Spleen (tissue), 11 donors: ENCODE results near the gene LRFN2. TPM values are rescaled to one million over a fixed set of nuclear protein-coding genes. Genes with fewer than 3 reads are reported as not detected.

Experiments used
- DNase-seq: peaks from one replicate; pipeline ENCODE4 v3.0.0-alpha.2; 2020
- H3K27ac ChIP-seq, 8 donors: fragments of 200-600 bp; sonication (generic) in 7 of 8; 1 replicate in 4 of 8; 2 replicates in 4 of 8; pipeline versions ENCODE4 v1.5.0 to v1.8.0; 2016 to 2021; ENCODE audit warnings: inconsistent platforms in 4 of 8, mild to moderate bottlenecking in 4 of 8, moderate library complexity in 1 of 8
- H3K27me3 ChIP-seq, 7 donors: fragments of 200-600 bp; sonication (generic) in 6 of 7; replicated peaks in 1 of 7; 1 replicate in 4 of 7; 2 replicates in 3 of 7; pipeline versions ENCODE4 v1.5.0 to v1.8.0; 2016 to 2021; ENCODE audit warnings: inconsistent platforms in 3 of 7, mild to moderate bottlenecking in 1 of 7
- H3K36me3 ChIP-seq, 6 donors: fragments of 200-600 bp; sonication (generic) in 5 of 6; 1 replicate in 4 of 6; 2 replicates in 2 of 6; pipeline versions ENCODE4 v1.5.0 to v1.8.0; 2016 to 2021; ENCODE audit warnings: inconsistent platforms in 2 of 6
- H3K4me1 ChIP-seq, 6 donors: fragments of 200-600 bp; sonication (generic) in 5 of 6; 1 replicate in 3 of 6; 2 replicates in 3 of 6; pipeline versions ENCODE4 v1.5.0 to v1.8.0; 2016 to 2021; ENCODE audit warnings: inconsistent platforms in 3 of 6
- H3K4me3 ChIP-seq, 8 donors: fragments of 200-600 bp; sonication (generic) in 7 of 8; 1 replicate in 4 of 8; 2 replicates in 4 of 8; pipeline versions ENCODE4 v1.5.0 to v1.8.0; 2016 to 2021; ENCODE audit warnings: inconsistent platforms in 4 of 8, mild to moderate bottlenecking in 4 of 8, moderate library complexity in 2 of 8
- H3K9me3 ChIP-seq, 8 donors: fragments of 200-600 bp; sonication (generic) in 7 of 8; 1 replicate in 4 of 8; 2 replicates in 4 of 8; pipeline versions ENCODE4 v1.5.0 to v1.8.0; 2016 to 2021; ENCODE audit warnings: inconsistent platforms in 4 of 8
- POLR2A ChIP-seq, 3 donors: fragments of 450-650 bp; IDR thresholded peaks; one replicate each; pipeline ENCODE4 v1.5.1; 2017; ENCODE audit warnings: antibody characterized with exemption in 3 of 3, mild to moderate bottlenecking in 1 of 3
- POLR2AphosphoS5 ChIP-seq, 3 donors: sonication (generic); formaldehyde crosslinking; IDR thresholded peaks; one replicate each; pipeline ENCODE4 v1.5.1; 2017; ENCODE audit warnings: antibody characterized with exemption in 3 of 3
- WGBS, 5 donors: extraction: QIAGEN DNeasy Blood & Tissue Kit in 3 of 5; methylation state at CpG; one replicate each; pipeline versions ENCODE4 v1.1.5 to v1.1.7; 2013 to 2018; 5-methylcytosine and 5-hydroxymethylcytosine counted together
- intact Hi-C: fragments of 100-400 bp; cut with DNase I; formaldehyde crosslinking; loops from one replicate; pipeline ENCODE4 v1.15.0; 2023; ENCODE audit warnings: low total_unique reads
- polyA plus RNA-seq, 3 donors: library from polyadenylated mRNA; stranded (reverse); fragments of 200-250 nt; gene quantifications; one replicate each; pipeline ENCODE4 v1.2.1, GENCODE V29; 2013
- total RNA-seq, 7 donors: library from RNA; depleted of rRNA in 3 of 7; stranded (reverse); fragments of >200 nt in 3 of 7; fragmentation: NEBNext Ultra II Directional in 4 of 7; extraction: Animal tissue kit (Norgen Biotek cat#: 25700) in 4 of 7; gene quantifications; one replicate each; pipeline versions ENCODE4 v1.1.0 to v1.2.1, GENCODE V29; 2016 to 2021
- TF ChIP-seq, protein P1 (sequence below), 11 experiments: fragments of 200-600 bp in 7 of 11; fragments of 450-650 bp in 4 of 11; sonication (generic) in 4 of 11; IDR thresholded peaks in 8 of 11; conservative IDR thresholded peaks in 3 of 11; 1 replicate in 7 of 11; 2 replicates in 4 of 11; pipeline versions ENCODE4 v1.4.0 to v1.8.0; 2016 to 2021; ENCODE audit warnings: antibody characterized with exemption in 11 of 11, inconsistent platforms in 4 of 11, mild to moderate bottlenecking in 1 of 11
- donor health status: healthy with polysubstance abuse.
- donor health status: DM: no; HTN: no; CAD: no; lungs with moderate emphysema.
- donor health status: DM: no; HTN: no; CAD: no.
- donor health status: Bipolar disorder and iron deficiency.
- donor health status: healthy.
- donor health status: DM: no; HTN: no; CAD: no.
- donor health status: DM: yes; HTN: yes; CAD: no.

Gene LRFN2
- total and polyA plus RNA-seq, 10 donors, result 0.05 to 6.0 (median 1.3) TPM

DNA sequence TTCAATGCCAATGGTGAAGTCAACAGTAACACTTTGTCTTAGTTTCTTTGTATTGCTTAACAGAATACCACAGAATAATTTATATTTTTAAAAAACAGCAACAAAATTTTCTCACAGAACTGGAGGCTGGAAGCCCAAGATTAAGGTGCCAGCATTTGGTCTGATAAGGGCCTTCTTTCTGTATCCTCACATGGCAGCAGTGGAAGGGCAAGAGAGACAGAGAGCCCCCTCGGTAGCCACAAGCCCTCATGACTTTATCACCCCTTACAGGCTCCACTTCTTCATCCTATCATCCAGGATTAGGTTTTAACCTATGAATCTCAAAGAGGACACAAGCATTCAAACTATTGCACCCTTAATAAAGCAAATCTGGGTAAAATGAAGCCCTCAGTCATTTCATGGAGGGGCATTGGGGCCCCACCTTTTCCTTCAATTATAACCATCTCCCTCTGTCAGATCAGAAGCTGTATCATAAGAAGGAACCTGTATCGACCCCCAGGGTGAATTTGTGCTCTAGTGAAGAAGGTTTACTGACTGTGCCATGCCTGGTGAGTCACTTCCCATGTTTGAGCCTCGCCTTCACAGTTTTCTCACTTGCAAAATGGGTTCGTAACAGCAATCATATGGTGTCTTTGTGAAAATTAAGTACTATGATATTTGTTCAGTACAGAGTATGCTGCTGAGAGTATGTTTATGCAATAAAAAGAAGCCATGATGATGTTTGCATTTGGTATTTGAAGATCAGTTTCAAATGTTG is 178.2 kb downstream of the LRFN2 start:
- intact Hi-C loops, result no loop called here
- TF ChIP-seq POLR2A (IDR thresholded peaks at IDR 0.05) (no peak), POLR2AphosphoS5 (IDR thresholded peaks at IDR 0.05) (no peak)
- TF ChIP-seq, protein P1, sequence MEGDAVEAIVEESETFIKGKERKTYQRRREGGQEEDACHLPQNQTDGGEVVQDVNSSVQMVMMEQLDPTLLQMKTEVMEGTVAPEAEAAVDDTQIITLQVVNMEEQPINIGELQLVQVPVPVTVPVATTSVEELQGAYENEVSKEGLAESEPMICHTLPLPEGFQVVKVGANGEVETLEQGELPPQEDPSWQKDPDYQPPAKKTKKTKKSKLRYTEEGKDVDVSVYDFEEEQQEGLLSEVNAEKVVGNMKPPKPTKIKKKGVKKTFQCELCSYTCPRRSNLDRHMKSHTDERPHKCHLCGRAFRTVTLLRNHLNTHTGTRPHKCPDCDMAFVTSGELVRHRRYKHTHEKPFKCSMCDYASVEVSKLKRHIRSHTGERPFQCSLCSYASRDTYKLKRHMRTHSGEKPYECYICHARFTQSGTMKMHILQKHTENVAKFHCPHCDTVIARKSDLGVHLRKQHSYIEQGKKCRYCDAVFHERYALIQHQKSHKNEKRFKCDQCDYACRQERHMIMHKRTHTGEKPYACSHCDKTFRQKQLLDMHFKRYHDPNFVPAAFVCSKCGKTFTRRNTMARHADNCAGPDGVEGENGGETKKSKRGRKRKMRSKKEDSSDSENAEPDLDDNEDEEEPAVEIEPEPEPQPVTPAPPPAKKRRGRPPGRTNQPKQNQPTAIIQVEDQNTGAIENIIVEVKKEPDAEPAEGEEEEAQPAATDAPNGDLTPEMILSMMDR (IDR thresholded peaks at IDR 0.05 in 8 of 11, conservative IDR thresholded peaks at IDR 0.05 in 3 of 11), result no peak
- H3K27ac ChIP-seq, result no peak overlapping the region
- H3K27me3 ChIP-seq, result no peaks in the 10 kb centered on the region
- no peaks in the 10 kb centered on the region for H3K36me3 ChIP-seq
- WGBS, 5 donors, result 72 to 84% (median 77%) methylated on average over 4 of the region's 4 CpGs
- H3K4me3 ChIP-seq, result no peak overlapping the region
- no peak for DNase-seq
- H3K4me1 ChIP-seq, result no peaks in the 10 kb centered on the region
- no peaks in the 10 kb centered on the region for H3K9me3 ChIP-seq

DNA sequence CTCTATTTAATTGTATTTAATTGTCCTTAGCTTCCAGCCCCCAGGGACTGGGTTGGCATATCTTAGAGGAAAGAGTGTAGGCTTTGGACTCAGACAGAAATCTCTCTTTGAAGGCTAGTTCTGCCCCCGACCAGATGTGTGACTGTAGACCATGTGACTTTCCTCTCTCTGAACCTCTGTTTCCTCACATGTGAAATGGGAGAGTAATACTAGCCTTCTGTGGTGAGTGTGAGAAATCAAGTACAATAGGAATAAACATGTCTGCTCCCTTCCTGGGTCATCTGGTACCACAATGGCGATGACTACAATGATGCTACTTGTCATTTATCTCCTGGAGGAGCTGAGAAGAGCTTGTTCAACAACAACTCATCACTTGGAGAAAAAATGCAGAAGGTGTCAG is 179.9 kb downstream of the LRFN2 start:
- H3K27me3 ChIP-seq, result no peaks in the 10 kb centered on the region
- H3K9me3 ChIP-seq, result no peaks in the 10 kb centered on the region
- H3K4me3 ChIP-seq, result no peak overlapping the region
- 44 to 77% (median 59%) methylated on average over 2 of the region's 2 CpGs for WGBS, 5 donors
- H3K36me3 ChIP-seq, result no peaks in the 10 kb centered on the region
- TF ChIP-seq, protein P1 (IDR thresholded peaks at IDR 0.05 in 8 of 11, conservative IDR thresholded peaks at IDR 0.05 in 3 of 11), result no peak
- no peak for TF ChIP-seq POLR2AphosphoS5 (IDR thresholded peaks at IDR 0.05)
- no peak for TF ChIP-seq POLR2A (IDR thresholded peaks at IDR 0.05)
- no peak for DNase-seq
- H3K27ac ChIP-seq, result no peak overlapping the region
- intact Hi-C loops, result no loop called here
- H3K4me1 ChIP-seq, result no peaks in the 10 kb centered on the region

DNA sequence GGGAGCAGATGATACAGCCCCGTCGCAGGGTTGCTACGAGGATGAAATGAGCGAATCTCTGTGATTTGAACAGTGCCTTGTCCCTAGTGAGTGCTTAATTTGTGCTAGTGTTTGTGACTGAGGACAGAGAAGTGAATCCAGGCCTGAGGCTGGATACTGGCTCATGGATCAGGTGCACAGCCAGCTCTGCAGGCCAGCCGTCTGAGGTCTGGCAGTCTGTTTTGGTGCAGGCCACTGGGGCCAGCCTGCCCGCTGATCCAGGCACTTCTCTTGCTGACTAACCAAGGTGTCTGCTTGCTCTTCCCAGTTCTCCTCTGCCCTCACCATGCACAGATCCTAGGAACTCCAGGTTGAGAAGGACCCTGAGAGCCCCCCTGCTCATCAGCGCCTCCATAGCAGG is 181.0 kb downstream of the LRFN2 start:
- TF ChIP-seq POLR2AphosphoS5 (IDR thresholded peaks at IDR 0.05) (no peak), POLR2A (IDR thresholded peaks at IDR 0.05) (no peak)
- TF ChIP-seq, protein P1 (IDR thresholded peaks at IDR 0.05 in 8 of 11, conservative IDR thresholded peaks at IDR 0.05 in 3 of 11), result no peak
- Histone ChIP-seq H3K4me1 (no peaks in the 10 kb centered on the region), H3K27ac (no peak overlapping the region), H3K4me3 (no peak overlapping the region), H3K9me3 (no peaks in the 10 kb centered on the region), H3K27me3 (no peaks in the 10 kb centered on the region), H3K36me3 (no peaks in the 10 kb centered on the region)
- 90 to 99% (median 97%) methylated on average over 7 of the region's 7 CpGs for WGBS, 5 donors
- intact Hi-C loops, result no loop called here
- DNase-seq, result no peak

DNA sequence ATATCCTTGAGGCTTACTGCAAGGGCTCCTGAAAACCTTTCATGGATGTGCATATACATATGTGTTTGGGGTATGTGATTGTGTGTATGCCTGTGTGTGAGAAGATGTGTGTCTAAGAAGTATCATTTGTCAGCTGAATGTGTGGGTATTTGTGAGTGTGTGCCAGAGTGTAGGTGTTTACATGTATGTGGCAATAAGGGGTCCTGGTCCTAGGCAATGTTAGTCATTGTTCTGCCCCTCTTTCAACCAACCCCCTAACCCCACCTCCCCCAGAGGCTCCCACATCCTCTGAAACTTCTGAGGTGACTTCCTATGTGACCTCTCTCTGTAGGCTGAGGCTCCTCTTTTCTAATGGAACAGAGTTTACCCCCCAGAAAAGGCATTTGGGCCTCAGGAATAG is 186.4 kb downstream of the LRFN2 start:
- intact Hi-C loops, result no loop called here
- H3K27ac ChIP-seq, result no peak overlapping the region

More for the DNA sequence above, 186.4 kb downstream of the LRFN2 start:
- Histone ChIP-seq H3K4me1 (peaks cover 0 to 4% (median 0%) of the 10 kb centered on the region in 6 donors), H3K36me3 (no peaks in the 10 kb centered on the region), H3K9me3 (no peaks in the 10 kb centered on the region), H3K4me3 (no peak overlapping the region), H3K27me3 (no peaks in the 10 kb centered on the region)
- DNase-seq, result no peak
- TF ChIP-seq, protein P1 (IDR thresholded peaks at IDR 0.05 in 8 of 11, conservative IDR thresholded peaks at IDR 0.05 in 3 of 11), result no peak
- no peak for TF ChIP-seq POLR2AphosphoS5 (IDR thresholded peaks at IDR 0.05)
- no peak for TF ChIP-seq POLR2A (IDR thresholded peaks at IDR 0.05)
